Ishikawa (cell line): ENCODE results near the gene SMOC1.

ENCODE experiments used
- MAX ChIP-seq: IDR thresholded peaks from 2 replicates; pipeline ENCODE4 v1.6.1; 2012
- REST ChIP-seq: IDR thresholded peaks from 2 replicates; pipeline ENCODE4 v1.6.1; 2012; ENCODE audit warnings: low read depth, mild to moderate bottlenecking

- TF ChIP-seq REST (no peak), MAX (no peak)
These were observed 72.0 kb downstream of the SMOC1 start for GRCh38 chr14:69951263-69951662.
